NT2/D1 (cell line): ENCODE data around the gene SEMA3A.
"Not testable (repeated sequence)": the region's sequence is repeated elsewhere in the genome, so short reads cannot be mapped to it uniquely, and the experiment has no call there.

Experiments
- DNase-seq: peaks from one replicate; pipeline ENCODE4 v3.0.0-alpha.2; 2011; ENCODE audit warnings: low read depth, low spot score
- H3K27me3 ChIP-seq: 2 replicates; pipeline ENCODE4 v1.6.0; 2011; ENCODE audit warnings: mild to moderate bottlenecking; ENCODE audit not compliant: insufficient read length, insufficient read depth
- H3K36me3 ChIP-seq: 2 replicates; pipeline ENCODE4 v1.6.1; 2011; ENCODE audit warnings: mild to moderate bottlenecking, low read length, mixed read lengths; ENCODE audit not compliant: insufficient read depth, insufficient read length
- H3K4me1 ChIP-seq: 2 replicates; pipeline ENCODE4 v1.5.1; 2011; ENCODE audit not compliant: insufficient read depth, insufficient read length
- H3K4me3 ChIP-seq: 2 replicates; pipeline ENCODE4 v1.5.1; 2011; ENCODE audit warnings: low read depth; ENCODE audit not compliant: insufficient read length
- H3K9ac ChIP-seq: 2 replicates; pipeline ENCODE4 v1.6.0; 2011; ENCODE audit warnings: low read depth; ENCODE audit not compliant: insufficient read length
- H3K9me3 ChIP-seq: 2 replicates; pipeline ENCODE4 v1.5.1; 2011; ENCODE audit warnings: mild to moderate bottlenecking, low read length; ENCODE audit not compliant: insufficient read depth
- SUZ12 ChIP-seq: IDR thresholded peaks from 2 replicates; pipeline ENCODE4 v1.6.1; 2011; ENCODE audit not compliant: insufficient read length, insufficient read depth; ENCODE audit errors: extremely low read depth
- YY1 ChIP-seq: IDR thresholded peaks from 2 replicates; pipeline ENCODE4 v1.6.1; 2011; ENCODE audit not compliant: insufficient read length, insufficient read depth
- ZNF274 ChIP-seq: IDR thresholded peaks from 2 replicates; pipeline ENCODE4 v1.6.1; 2011; ENCODE audit warnings: mild to moderate bottlenecking, low read depth, low read length

Gene SEMA3A

DNA sequence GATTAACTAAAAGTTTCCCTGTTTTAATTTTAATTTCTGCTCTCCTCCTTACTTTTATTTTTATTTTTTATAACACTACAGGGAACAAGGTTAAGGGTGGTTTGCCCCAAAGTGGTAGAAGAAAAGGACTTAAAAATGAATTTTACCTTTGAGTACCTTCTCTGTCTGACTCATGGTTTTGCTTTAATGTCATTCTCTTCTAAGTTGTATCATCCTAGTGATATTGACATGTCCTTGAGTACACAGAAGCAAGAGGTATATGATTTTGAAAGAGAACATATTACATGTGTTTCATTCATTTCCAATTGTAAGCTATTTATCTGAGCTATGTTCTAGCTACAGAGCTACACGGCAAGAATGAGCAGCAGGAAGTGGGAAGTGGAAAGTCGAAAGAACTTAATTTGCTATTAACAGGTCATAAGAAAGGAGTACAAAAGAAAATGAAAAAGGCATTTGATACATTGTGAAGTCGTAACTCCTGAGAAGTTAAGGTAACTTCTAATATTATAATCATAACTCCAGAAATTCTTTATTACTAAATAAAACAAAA is 112.5 kb downstream of the SEMA3A start:
- Histone ChIP-seq H3K9ac (no peak overlapping the region), H3K27me3 (no peaks in the 10 kb centered on the region), H3K4me3 (no peak overlapping the region), H3K9me3 (no peaks in the 10 kb centered on the region), H3K4me1 (no peaks in the 10 kb centered on the region), H3K36me3 (no peaks in the 10 kb centered on the region)
- DNase-seq, result no peak
- TF ChIP-seq YY1, result no peak
- TF ChIP-seq SUZ12, result no peak
- no peak for TF ChIP-seq ZNF274

DNA sequence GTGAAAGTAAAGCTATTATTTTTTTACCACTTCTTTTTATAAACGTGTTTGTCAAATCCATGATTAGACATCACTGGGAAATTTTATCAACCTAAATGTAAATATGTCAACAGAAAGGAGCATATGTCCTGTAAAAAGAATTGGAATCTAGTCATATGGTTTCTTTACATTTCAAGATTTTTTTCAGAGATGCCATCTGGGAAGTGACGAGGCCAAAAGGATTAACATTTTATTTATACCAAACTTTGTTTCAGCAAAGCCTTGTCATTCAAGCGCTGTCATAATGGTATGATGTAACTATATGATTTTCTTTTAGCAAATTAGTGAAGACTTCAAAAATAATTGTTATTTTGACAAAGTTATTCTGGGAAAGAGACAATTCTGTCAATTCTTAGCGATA is 117.3 kb downstream of the SEMA3A start:
- H3K9me3 ChIP-seq, result no peaks in the 10 kb centered on the region
- H3K36me3 ChIP-seq, result no peaks in the 10 kb centered on the region
- H3K27me3 ChIP-seq, result no peaks in the 10 kb centered on the region
- DNase-seq, result no peak
- no peak overlapping the region for H3K9ac ChIP-seq
- no peak for TF ChIP-seq SUZ12
- no peak for TF ChIP-seq ZNF274
- no peak for TF ChIP-seq YY1
- no peaks in the 10 kb centered on the region for H3K4me1 ChIP-seq
- no peak overlapping the region for H3K4me3 ChIP-seq

DNA sequence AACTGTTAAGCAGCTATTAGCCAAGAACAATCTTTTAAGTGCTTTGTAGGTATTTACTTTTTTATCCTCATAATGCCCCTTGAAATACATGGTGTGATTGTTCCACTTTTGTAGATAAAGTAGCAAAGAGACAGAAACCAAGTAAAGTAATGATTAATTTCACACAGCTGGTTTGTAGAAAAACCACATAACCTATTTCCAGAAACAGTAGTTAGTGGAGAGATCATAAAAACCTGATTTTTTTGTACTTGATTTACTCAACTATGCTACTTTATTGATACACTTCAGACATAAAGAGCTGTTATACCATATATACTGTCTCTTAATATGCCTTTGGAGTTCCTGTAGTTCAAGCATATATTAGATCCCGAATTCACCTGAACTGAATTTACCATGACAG is 118.4 kb downstream of the SEMA3A start:
- H3K9me3 ChIP-seq, result no peaks in the 10 kb centered on the region
- TF ChIP-seq SUZ12 (no peak), YY1 (no peak), ZNF274 (no peak)
- DNase-seq, result no peak
- H3K4me1 ChIP-seq, result no peaks in the 10 kb centered on the region
- no peak overlapping the region for H3K9ac ChIP-seq
- H3K27me3 ChIP-seq, result no peaks in the 10 kb centered on the region
- H3K4me3 ChIP-seq, result no peak overlapping the region
- no peaks in the 10 kb centered on the region for H3K36me3 ChIP-seq

DNA sequence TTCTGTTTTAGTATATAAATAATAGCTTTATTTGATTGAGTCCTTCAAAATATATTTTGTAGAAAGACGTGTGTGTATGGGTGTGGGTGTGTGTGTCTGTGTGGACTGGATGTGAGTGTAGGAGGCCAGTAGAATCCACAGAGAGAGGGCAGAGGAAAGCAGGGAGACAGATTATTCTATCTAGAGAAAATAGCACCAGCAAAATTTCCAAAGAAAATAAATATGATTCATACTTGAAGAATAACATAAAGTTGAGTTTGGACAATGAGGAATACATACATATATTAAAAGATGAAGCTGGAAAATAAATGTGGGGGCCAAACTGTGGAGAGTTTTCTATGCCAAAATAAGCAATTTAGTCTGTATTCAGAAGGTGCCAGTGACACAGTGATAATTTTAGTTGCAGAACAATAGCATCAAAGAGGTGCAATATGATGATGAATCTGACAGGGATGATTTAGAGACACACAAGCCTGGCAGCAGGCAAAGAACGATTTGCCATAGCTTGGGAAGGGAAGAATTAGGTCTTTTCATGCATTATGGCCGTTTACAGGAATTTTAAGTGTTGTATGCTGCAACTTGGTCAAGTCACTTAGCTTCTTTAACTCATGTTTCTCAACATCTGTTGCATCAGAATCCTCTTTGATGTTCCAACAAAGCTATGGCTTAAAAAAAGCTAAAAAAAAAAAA is 121.3 kb downstream of the SEMA3A start:
- TF ChIP-seq ZNF274 (no peak), SUZ12 (no peak), YY1 (no peak)
- H3K4me1 ChIP-seq, result no peaks in the 10 kb centered on the region
- H3K36me3 ChIP-seq, result no peaks in the 10 kb centered on the region
- H3K9ac ChIP-seq, result no peak overlapping the region
- no peaks in the 10 kb centered on the region for H3K9me3 ChIP-seq
- no peaks in the 10 kb centered on the region for H3K27me3 ChIP-seq
- DNase-seq, result no peak
- no peak overlapping the region for H3K4me3 ChIP-seq

DNA sequence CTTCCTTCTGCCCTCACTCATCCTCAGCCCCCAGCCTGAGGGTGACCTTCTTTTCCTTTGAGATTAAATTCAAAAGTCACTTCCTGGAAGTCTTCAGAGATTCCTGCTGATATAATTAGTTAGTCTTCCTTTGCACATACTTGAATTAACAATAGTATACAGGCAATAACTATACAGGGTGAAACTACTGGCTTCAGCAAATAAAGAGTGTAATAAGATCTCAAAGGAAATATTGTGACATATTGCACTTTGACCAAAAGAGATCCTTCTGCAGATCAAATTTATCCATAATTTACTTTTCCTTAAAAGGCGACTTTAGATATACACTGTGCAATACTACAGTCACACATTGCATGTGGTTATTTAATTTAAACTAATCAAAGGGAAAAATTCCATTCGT is 123.8 kb downstream of the SEMA3A start:
- H3K4me1 ChIP-seq, result no peaks in the 10 kb centered on the region
- TF ChIP-seq ZNF274 (no peak), SUZ12 (no peak), YY1 (no peak)
- H3K4me3 ChIP-seq, result no peak overlapping the region
- H3K9me3 ChIP-seq, result no peaks in the 10 kb centered on the region
- no peaks in the 10 kb centered on the region for H3K27me3 ChIP-seq
- no peaks in the 10 kb centered on the region for H3K36me3 ChIP-seq
- no peak overlapping the region for H3K9ac ChIP-seq
- DNase-seq, result no peak

DNA sequence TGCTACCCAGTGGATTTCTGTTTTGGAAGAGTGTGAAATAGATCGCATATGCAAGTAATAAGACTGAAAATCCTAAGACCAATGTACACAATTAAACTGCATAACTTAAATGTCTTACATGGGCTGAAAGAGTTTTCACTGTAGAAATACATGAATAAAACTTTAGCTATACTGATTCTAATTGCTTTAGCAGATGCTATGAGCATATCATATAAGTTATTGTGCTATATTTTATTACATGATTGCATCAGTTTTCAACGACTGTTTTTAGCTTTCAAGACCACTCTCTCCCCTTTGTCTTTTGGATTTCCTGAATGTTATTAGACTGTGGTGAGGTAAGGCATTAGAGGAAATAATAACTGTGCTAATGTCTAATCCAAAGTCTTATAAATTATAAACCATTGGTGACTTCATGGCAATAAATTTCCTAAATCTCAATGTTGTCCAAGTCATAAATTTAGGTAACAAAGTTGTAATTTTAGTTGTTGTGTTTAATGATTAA is 124.5 kb downstream of the SEMA3A start:
- no peak for DNase-seq

DNA sequence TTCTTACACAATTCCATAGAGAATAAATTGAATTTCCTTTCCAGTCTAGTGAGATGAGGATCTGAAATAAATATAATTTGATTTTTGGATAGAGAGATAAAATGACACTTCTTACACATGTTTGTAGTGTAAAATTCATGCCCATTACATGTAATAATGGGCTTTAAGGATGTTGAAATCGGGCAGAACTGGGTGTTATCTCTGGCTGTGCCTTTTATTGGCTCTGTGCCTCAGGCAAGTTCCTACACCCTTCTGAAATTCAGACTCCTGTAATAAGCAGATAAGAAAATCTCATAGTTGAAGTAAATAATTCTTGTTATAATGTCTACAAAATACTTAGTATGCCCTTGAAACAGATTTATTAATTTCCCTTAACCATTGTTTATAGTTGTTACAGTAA is 125.6 kb downstream of the SEMA3A start:
- no peak for TF ChIP-seq YY1
- no peak for TF ChIP-seq ZNF274
- no peak for TF ChIP-seq SUZ12
- Histone ChIP-seq H3K9me3 (no peaks in the 10 kb centered on the region), H3K4me1 (no peaks in the 10 kb centered on the region), H3K4me3 (no peak overlapping the region), H3K9ac (no peak overlapping the region), H3K27me3 (no peaks in the 10 kb centered on the region), H3K36me3 (no peaks in the 10 kb centered on the region)
- no peak for DNase-seq

More for the DNA sequence above, 124.5 kb downstream of the SEMA3A start:
- Histone ChIP-seq H3K9ac (no peak overlapping the region), H3K9me3 (no peaks in the 10 kb centered on the region), H3K4me3 (no peak overlapping the region), H3K27me3 (no peaks in the 10 kb centered on the region), H3K4me1 (no peaks in the 10 kb centered on the region), H3K36me3 (no peaks in the 10 kb centered on the region)
- no peak for TF ChIP-seq SUZ12
- no peak for TF ChIP-seq ZNF274
- no peak for TF ChIP-seq YY1

DNA sequence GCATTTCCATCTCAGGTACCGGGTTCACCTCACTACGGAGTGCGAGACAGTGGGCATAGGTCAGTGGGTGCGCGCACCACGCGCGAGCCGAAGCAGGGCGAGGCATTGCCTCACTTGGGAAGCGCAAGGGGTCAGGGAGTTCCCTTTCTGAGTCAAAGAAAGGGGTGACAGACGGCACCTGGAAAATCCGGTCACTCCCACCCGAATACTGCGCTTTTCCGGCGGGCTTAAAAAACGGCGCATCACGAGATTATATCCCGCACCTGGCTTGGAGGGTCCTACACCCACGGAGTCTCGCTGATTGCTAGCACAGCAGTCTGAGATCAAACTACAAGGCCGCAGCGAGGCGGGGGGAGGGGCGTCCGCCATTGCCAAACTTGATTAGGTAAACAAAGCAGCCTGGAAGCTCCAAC is 132.1 kb downstream of the SEMA3A start:
- not testable (repeated sequence) for H3K9me3 ChIP-seq, H3K4me3 ChIP-seq, H3K9ac ChIP-seq, H3K36me3 ChIP-seq, H3K4me1 ChIP-seq, H3K27me3 ChIP-seq
- DNase-seq, result peak; percentile 25
